DND-41 (cell line): ENCODE results near the gene SLC45A3.
"Not testable (repeated sequence)": the region's sequence is repeated elsewhere in the genome, so short reads cannot be mapped to it uniquely, and the experiment has no call there.

Experiments
- ATAC-seq: fragments of 200-7000 bp; cut with Tn5 transposase; 3 replicates; pipeline ENCODE4 v1.9.1; 2021; ENCODE audit warnings: low read depth; ENCODE audit not compliant: insufficient read depth
- DNase-seq: peaks from one replicate; pipeline ENCODE4 v3.0.0-alpha.2; 2020
- H2AFZ ChIP-seq: 2 replicates; pipeline ENCODE4 v1.6.0; 2012; ENCODE audit warnings: low read depth, low read length
- H3K27ac ChIP-seq: 2 replicates; pipeline ENCODE4 v1.5.1; 2012; ENCODE audit warnings: low read length, inconsistent platforms
- H3K27me3 ChIP-seq: fragments of 200-600 bp; sonication (generic); 2 replicates; pipeline ENCODE4 v1.6.0; 2012; ENCODE audit warnings: low read length, mild to moderate bottlenecking, inconsistent platforms; ENCODE audit not compliant: insufficient read depth, poor library complexity
- H3K36me3 ChIP-seq: 2 replicates; pipeline ENCODE4 v1.5.1; 2012; ENCODE audit warnings: low read length, inconsistent platforms; ENCODE audit not compliant: insufficient read depth
- H3K4me1 ChIP-seq: 2 replicates; pipeline ENCODE4 v1.5.1; 2012; ENCODE audit warnings: mild to moderate bottlenecking, low read length; ENCODE audit not compliant: insufficient read depth
- H3K4me2 ChIP-seq: 2 replicates; pipeline ENCODE4 v1.6.0; 2012; ENCODE audit warnings: mild to moderate bottlenecking, moderate library complexity, low read length, inconsistent platforms; ENCODE audit not compliant: insufficient read depth
- H3K4me3 ChIP-seq, 2 experiments: fragments of 200-600 bp in 1 of 2; shearing (Covaris generic) in 1 of 2; 2 replicates each; pipeline ENCODE4 v1.5.1; 2012 to 2016; ENCODE audit warnings: inconsistent platforms in 2 of 2, low read length in 2 of 2, mild to moderate bottlenecking in 2 of 2, low read depth in 1 of 2, moderate library complexity in 1 of 2
- H3K79me2 ChIP-seq: 2 replicates; pipeline ENCODE4 v1.6.0; 2012; ENCODE audit warnings: low read length, inconsistent platforms; ENCODE audit not compliant: insufficient read depth
- H3K9ac ChIP-seq: 2 replicates; pipeline ENCODE4 v1.6.0; 2012; ENCODE audit warnings: low read depth, mild to moderate bottlenecking, inconsistent platforms, low read length, moderate library complexity
- H3K9me3 ChIP-seq: 2 replicates; pipeline ENCODE4 v1.5.1; 2012; ENCODE audit warnings: low read length, moderate library complexity, mild to moderate bottlenecking, inconsistent platforms; ENCODE audit not compliant: insufficient read depth, severe bottlenecking
- H4K20me1 ChIP-seq: 2 replicates; pipeline ENCODE4 v1.6.0; 2012; ENCODE audit warnings: low read length; ENCODE audit not compliant: insufficient read depth
- CTCF ChIP-seq: IDR thresholded peaks from 2 replicates; pipeline ENCODE4 v1.5.1; 2012; ENCODE audit warnings: borderline replicate concordance, low read length, moderate library complexity, mild to moderate bottlenecking; ENCODE audit not compliant: poor library complexity, severe bottlenecking; ENCODE audit errors: extremely low read depth
- EZH2 ChIP-seq: IDR thresholded peaks from 3 replicates; pipeline ENCODE4 v1.6.1; 2012; ENCODE audit warnings: borderline replicate concordance, low read depth, mild to moderate bottlenecking, moderate library complexity, low read length, inconsistent platforms; ENCODE audit not compliant: severe bottlenecking

The SLC45A3 gene

GRCh38 chr1:205639567-205639966 lies 40.7 kb downstream of the SLC45A3 start:
- DNase-seq, result no peak
- Histone ChIP-seq H2AFZ (no peak overlapping the region), H3K4me3 (no peak overlapping the region), H3K27ac (no peak overlapping the region), H3K79me2 (no peaks in the 10 kb centered on the region), H4K20me1 (no peaks in the 10 kb centered on the region), H3K4me1 (no peaks in the 10 kb centered on the region), H3K4me2 (no peak overlapping the region), H3K9me3 (no peaks in the 10 kb centered on the region), H3K9ac (no peak overlapping the region), H3K27me3 (peaks cover 35% of the 10 kb centered on the region), H3K36me3 (no peaks in the 10 kb centered on the region)
- TF ChIP-seq EZH2, result no peak
- no peak for TF ChIP-seq CTCF
- ATAC-seq, result no peak

- Histone ChIP-seq H4K20me1 (no peaks in the 10 kb centered on the region), H2AFZ (no peak overlapping the region), H3K27ac (no peak overlapping the region), H3K36me3 (no peaks in the 10 kb centered on the region), H3K4me1 (peaks cover under 1% of the 10 kb centered on the region), H3K27me3 (peaks cover 35% of the 10 kb centered on the region), H3K9me3 (no peaks in the 10 kb centered on the region), H3K4me2 (no peak overlapping the region), H3K4me3 (no peak overlapping the region), H3K9ac (no peak overlapping the region), H3K79me2 (no peaks in the 10 kb centered on the region)
- no peak for ATAC-seq
- DNase-seq, result no peak
- no peak for TF ChIP-seq CTCF
- no peak for TF ChIP-seq EZH2
Observed at GRCh38 chr1:205637854-205638468, 42.3 kb downstream of the SLC45A3 start.

- no peaks in the 10 kb centered on the region for H4K20me1 ChIP-seq
- H3K4me1 ChIP-seq, result peaks cover 9% of the 10 kb centered on the region
- DNase-seq, result no peak
Observed at GRCh38 chr1:205636732-205637131, 43.6 kb downstream of the SLC45A3 start.

GRCh38 chr1:205636138-205636530 lies 44.2 kb downstream of the SLC45A3 start:
- H3K36me3 ChIP-seq, H3K4me1 ChIP-seq, ATAC-seq, H3K9me3 ChIP-seq, H3K4me2 ChIP-seq, H2AFZ ChIP-seq, H3K4me3 ChIP-seq, H4K20me1 ChIP-seq, H3K79me2 ChIP-seq, H3K27ac ChIP-seq, DNase-seq, H3K9ac ChIP-seq: not testable (repeated sequence)
- peaks cover 34% of the 10 kb centered on the region for H3K27me3 ChIP-seq

More at GRCh38 chr1:205636732-205637131, 43.6 kb downstream of the SLC45A3 start:
- Histone ChIP-seq H2AFZ (no peak overlapping the region), H3K9me3 (no peaks in the 10 kb centered on the region), H3K4me2 (no peak overlapping the region), H3K36me3 (no peaks in the 10 kb centered on the region), H3K79me2 (no peaks in the 10 kb centered on the region), H3K27ac (no peak overlapping the region), H3K4me3 (no peak overlapping the region), H3K27me3 (peaks cover 35% of the 10 kb centered on the region), H3K9ac (no peak overlapping the region)
- TF ChIP-seq CTCF (no peak), EZH2 (no peak)
- no peak for ATAC-seq
